NCI-H345 (cell line): Measurements from ENCODE around the gene SAPCD2.

ENCODE experiments used
- DNase-seq: peaks from one replicate; lab custom pipeline; 2025; lab: John Stamatoyannopoulos, UW

The SAPCD2 gene

GRCh38 chr9:137107312-137107921 is 37.1 kb upstream of the SAPCD2 start:
- DNase-seq = no peak

GRCh38 chr9:137106662-137107250 is 36.4 kb upstream of the SAPCD2 start:
- no peak for DNase-seq

DNA sequence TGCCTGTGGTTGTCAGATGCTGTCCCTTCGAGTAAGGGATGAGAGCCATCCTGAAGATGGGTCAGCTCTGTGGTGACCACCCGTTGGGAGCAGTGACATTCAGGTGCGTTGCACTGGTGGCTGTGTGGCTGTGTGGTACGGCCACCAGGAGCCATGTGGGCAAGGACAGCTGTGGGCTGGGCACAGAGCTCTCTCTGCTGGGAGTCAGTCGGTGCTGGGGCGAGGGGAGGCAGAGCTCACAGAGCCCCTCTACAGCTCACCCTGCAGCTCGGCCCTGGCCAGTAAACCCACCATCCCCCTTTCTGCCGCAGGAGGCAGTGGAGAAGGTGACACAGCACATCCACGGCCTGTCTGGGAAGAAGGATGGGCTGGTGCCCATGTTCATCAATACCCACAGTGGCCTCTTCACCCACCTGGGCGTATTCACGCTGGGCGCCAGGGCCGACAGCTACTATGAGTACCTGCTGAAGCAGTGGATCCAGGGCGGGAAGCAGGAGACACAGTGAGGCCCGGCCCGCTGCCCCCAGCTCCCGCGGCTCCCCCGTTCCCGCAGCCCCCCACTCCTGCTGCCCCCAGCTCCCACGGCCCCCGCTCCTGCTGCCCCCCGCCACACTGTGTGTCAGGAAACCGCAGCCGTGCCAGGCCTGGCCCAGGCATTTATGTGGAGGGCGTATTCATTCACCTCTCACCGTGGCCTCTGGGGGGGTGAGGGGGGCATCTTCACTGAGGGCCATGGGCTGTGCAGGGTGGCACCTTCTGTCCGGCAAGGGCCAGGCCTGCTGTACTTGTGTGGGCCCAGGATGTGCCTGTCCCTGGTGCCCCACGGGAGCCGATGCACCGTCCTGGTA is 35.7 kb upstream of the SAPCD2 start:
- no peak for DNase-seq

DNA sequence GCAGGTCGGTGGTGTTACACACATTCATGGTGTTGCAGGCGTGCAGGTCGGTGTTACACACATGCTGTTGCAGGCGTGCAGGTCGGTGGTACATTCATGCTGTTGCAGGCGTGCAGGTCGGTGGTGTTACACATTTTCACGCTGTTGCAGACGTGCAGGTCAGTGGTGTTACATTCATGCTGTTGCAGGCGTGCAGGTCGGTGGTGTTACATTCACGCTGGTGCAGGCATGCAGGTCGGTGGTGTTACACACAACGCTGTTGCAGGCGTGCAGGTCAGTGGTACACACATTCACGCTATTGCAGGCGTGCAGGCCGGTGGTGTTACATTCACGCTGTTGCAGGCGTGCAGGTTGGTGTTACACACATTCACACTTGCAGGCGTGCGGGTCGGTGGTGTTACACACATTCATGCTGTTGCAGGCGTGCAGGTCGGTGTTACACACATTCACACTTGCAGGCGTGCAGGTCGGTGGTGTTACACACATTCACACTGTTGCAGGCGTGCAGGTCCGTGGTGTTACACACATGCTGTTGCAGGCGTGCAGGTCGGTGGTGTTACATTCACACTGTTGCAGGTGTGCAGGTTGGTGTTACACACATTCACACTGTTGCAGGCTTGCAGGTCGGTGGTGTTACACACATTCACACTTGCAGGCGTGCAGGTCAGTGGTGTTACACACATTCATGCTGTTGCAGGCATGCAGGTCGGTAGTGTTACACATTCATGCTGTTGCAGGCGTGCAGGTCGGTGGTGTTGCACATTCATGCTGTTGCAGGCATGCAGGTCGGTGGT is 33.0 kb upstream of the SAPCD2 start:
- no peak for DNase-seq

- DNase-seq = no peak
Measured at GRCh38 chr9:137099231-137099630, 28.9 kb upstream of the SAPCD2 start.

DNA sequence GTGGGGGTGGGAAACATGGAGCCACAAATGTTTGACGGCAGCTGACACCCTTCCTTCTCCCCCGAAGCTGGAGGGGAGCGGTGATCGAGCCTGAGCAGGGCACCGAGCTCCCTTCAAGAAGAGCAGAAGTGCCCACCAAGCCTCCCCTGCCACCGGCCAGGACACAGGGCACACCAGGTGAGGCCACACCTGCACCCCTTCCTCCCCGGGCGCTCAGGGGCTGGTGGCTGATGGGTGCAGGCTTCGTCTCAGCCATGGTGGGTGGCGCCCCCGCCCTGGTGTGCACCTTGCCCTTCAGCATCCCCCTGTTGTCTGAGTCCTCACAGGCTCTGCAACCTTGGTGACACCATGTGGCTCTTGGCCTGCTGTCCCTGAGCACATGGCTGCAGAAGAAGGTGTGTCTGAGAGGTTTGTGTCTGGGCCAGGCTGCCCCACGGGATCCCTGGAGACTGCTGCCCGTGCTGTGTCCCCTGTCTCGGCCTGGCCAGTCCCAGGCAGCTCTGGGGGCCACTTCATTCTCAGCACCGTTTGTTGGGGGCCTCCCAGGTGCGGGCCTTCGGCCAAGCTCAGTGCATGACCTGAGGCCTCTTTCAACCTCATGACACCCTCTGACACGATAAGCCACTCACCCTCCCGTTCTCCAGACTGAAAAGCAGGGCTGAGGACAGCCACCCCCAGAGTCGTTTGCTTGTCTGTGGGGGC is 27.6 kb upstream of the SAPCD2 start:
- no peak for DNase-seq

GRCh38 chr9:137096785-137097546 is 26.6 kb upstream of the SAPCD2 start:
- DNase-seq = no peak

DNA sequence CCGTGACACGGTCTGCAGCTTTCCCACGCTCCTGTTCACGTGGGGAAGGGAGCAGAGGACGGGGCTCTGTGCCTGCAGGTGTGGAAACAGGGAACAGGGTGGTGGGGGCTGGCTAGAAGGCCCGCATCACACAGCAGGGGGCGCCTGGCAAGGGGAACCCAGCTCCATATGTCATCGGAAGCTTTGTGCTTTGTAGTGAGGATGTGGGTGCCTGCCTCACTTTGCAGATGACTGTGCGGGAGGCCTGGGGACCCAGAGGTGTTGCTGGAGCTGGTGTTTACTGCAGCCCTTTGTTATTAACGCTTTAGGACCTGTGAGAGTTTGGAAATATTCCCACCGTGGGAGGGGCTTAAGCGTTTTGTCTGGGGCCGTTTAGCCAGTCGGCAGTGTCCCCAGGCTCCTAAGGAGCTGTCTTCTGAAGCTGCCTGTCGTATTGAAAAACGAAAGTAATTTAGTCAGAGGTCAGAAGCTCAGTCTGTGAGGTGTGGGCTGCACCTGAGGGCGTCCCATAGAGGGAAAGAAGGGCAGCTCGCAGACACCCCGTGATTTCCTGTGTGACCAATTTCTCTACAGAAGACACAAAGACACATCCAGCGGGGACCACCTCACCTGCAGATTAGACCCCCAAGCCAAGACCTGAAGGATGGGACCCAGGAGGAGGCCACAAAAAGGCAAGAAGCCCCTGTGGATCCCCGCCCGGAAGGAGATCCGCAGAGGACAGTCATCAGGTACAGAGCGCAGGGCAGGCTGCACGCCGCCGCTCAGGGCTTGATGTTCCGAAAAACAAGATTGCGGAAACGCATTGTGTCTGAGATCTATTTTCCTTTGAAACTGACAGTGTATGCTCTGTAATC is 25.5 kb upstream of the SAPCD2 start:
- DNase-seq = no peak

DNA sequence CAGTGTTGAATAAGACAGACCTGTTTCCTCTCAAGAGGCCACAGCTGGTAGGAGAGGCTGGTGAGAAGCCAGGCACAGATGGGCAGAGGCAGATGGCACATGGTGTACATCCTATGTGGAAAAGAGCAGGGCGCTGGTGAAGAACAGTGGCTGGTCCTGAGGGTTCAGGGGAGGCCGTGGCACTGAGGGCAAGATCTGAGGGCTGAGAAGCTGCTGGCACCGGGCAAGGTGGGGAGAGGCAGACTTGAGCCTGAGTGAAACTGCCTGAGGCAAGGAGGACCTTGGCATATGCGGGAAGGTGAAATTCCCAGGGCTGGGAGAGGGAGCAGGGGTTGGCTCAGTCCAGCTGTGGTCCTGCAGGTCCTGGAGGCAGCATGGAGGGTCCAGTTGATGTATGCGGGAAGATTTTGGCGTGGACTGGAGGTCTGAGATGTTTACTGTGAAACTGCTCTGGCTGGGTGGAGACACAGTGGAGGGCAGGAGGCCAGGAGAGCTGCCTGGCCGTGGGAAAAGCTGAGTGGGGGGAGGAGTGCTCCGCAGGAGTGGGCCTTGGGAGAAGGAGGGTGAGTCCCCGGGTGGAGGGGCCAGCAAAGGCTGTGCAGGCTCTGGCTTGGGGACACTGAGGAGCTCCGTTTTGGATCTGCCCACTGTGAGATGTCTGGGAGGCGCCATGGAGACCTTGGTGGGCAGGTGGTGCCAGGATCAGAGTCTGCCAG is 19.0 kb upstream of the SAPCD2 start:
- DNase-seq = no peak

DNA sequence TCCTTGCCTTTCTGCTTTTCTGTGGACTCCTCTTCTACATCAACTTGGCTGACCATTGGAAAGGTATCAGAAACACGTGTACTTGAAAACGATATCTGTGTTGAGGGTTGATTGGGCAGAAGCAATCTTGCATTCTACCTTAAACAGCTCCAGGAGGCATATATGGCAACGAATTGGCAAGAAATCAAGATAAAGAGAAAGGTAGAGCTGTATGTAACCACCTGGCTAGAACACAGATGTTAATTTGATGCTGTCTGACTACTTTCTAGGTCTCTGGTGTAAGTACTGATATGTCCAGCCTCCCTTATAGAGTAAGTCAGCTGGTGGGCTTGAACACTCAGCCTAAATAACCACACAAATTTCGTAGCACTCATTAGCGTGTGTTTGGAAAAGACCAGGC is 17.8 kb upstream of the SAPCD2 start:
- DNase-seq = no peak

GRCh38 chr9:137087409-137087925 is 17.1 kb upstream of the SAPCD2 start:
- DNase-seq = no peak

- peak; percentile 99 for DNase-seq
Measured at GRCh38 chr9:137086531-137087408, 16.4 kb upstream of the SAPCD2 start, which contains the start of gene MAN1B1. Gene MAN1B1 (plus strand): TSS chr9:137086985. CDS start chr9:137087000, 15 bp downstream.

GRCh38 chr9:137085920-137086530 is 15.7 kb upstream of the SAPCD2 start:
- DNase-seq = no peak

GRCh38 chr9:137084526-137084925 is 14.2 kb upstream of the SAPCD2 start:
- no peak for DNase-seq

- DNase-seq = no peak
Measured at GRCh38 chr9:137083394-137084004, 13.1 kb upstream of the SAPCD2 start.

DNA sequence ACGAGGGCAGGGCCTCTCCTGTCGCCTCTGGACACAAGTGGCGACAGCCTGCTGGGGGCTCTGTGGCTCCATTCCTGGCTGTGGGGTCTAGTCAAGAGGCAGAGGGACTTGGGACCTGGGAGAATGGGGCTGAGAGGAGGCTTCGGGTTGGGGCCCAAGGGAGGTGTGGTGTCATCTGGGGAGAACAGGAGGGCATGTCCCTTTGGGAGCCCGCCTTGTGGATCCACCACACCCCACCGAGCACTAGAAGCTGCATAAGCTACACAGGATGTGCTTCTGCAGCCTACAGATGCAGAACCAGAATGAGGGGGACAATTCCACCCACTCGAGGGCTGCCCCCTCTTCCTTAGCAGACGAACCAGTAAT is 12.6 kb upstream of the SAPCD2 start:
- no peak for DNase-seq

DNA sequence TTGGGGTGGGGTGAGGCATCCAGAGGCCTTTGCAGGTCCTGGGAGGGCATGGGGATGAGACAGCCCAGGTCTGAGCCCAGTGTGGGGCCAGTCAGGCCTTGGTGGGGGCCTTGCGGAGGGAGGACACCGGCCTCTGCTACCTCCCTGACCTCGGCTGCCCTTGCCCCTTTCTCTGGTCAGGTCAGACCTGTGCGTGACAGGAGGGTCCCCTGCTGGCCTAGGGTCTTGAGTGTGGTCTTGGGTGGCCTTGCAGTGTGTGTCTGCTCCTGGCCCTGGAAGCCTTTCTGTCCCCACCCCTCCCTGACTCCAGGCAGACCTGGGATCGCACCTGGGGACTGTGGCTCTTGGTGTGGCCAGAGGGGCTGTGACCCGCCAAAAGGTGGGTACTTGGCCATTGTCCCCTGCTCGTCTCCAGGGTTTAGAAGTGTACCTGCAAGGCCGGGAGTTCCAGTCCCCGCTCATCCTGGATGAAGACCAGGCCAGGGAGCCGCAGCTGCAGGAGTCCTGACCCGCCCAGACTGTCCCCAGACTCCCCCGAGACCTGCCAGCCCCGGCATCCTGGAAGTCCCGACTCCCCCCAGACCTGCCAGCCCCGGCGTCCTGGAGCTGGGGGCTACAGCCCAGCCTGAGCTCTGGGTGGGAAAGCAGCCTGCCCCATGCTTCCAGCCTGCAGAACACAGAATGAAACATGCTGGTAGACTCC is 12.0 kb upstream of the SAPCD2 start:
- no peak for DNase-seq
